Measurements from ENCODE around the gene TNNI2. TPM values are rescaled to one million over a fixed set of nuclear protein-coding genes. Genes with fewer than 3 reads are reported as not detected.
"Not testable (repeated sequence)": the region's sequence is repeated elsewhere in the genome, so short reads cannot be mapped to it uniquely, and the experiment has no call there.

TNNI2 gene
- total and polyA plus RNA-seq, 12 donors, result 0.55 to 21.8 (median 2.4) TPM; not detected in 3

GRCh38 chr11:1883346-1884302, 44.8 kb downstream of the TNNI2 start:
- peak in 3 of 7 donors; percentile 22 to 50 (median 29) for DNase-seq
- no peak for TF ChIP-seq POLR2A (IDR thresholded peaks at IDR 0.05)
- TF ChIP-seq, protein P1, sequence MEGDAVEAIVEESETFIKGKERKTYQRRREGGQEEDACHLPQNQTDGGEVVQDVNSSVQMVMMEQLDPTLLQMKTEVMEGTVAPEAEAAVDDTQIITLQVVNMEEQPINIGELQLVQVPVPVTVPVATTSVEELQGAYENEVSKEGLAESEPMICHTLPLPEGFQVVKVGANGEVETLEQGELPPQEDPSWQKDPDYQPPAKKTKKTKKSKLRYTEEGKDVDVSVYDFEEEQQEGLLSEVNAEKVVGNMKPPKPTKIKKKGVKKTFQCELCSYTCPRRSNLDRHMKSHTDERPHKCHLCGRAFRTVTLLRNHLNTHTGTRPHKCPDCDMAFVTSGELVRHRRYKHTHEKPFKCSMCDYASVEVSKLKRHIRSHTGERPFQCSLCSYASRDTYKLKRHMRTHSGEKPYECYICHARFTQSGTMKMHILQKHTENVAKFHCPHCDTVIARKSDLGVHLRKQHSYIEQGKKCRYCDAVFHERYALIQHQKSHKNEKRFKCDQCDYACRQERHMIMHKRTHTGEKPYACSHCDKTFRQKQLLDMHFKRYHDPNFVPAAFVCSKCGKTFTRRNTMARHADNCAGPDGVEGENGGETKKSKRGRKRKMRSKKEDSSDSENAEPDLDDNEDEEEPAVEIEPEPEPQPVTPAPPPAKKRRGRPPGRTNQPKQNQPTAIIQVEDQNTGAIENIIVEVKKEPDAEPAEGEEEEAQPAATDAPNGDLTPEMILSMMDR (IDR thresholded peaks at IDR 0.05), result no peak
- Histone ChIP-seq H3K36me3 (replicated peaks in 1 of 2) (peaks cover 0 to 60% of the 10 kb centered on the region in 2 donors), H3K4me3 (no peak overlapping the region), H3K4me1 (replicated peaks in 1 of 2) (peaks cover 0 to 20% of the 10 kb centered on the region in 2 donors), H3K27ac (peak overlapping the region in 3 of 5 donors; percentile 26 to 97 (median 76)), H3K9me3 (replicated peaks in 1 of 3) (no peaks in the 10 kb centered on the region), H3K27me3 (no peaks in the 10 kb centered on the region)
- intact Hi-C loops (cut with DNase I), result loop anchor here (5.0 kb wide), 2 partner anchors 34 to 269 kb away; partner anchors contain the start of gene TNNT3 (in 1 of the 2)
- WGBS, 4 donors, result 84 to 91% (median 87%) methylated on average over 10 to 14 of the region's 14 CpGs

GRCh38 chr11:1884303-1884700, 45.5 kb downstream of the TNNI2 start:
- Histone ChIP-seq H3K36me3 (replicated peaks in 1 of 2) (peaks cover 0 to 63% of the 10 kb centered on the region in 2 donors), H3K4me1 (replicated peaks in 1 of 2) (peaks cover 0 to 20% of the 10 kb centered on the region in 2 donors), H3K27me3 (no peaks in the 10 kb centered on the region), H3K4me3 (no peak overlapping the region), H3K27ac (no peak overlapping the region), H3K9me3 (replicated peaks in 1 of 3) (no peaks in the 10 kb centered on the region)
- intact Hi-C loops (cut with DNase I), result loop anchor here (5.0 kb wide), 2 partner anchors 33 to 268 kb away; partner anchors contain the start of gene TNNT3 (in 1 of the 2)
- 78 to 89% (median 87%) methylated on average over 4 to 5 of the region's 5 CpGs for WGBS, 4 donors
- TF ChIP-seq, protein P1 (IDR thresholded peaks at IDR 0.05), result no peak
- TF ChIP-seq POLR2A (IDR thresholded peaks at IDR 0.05), result no peak
- DNase-seq, result peak in 2 of 7 donors; percentile 5 to 36

DNA sequence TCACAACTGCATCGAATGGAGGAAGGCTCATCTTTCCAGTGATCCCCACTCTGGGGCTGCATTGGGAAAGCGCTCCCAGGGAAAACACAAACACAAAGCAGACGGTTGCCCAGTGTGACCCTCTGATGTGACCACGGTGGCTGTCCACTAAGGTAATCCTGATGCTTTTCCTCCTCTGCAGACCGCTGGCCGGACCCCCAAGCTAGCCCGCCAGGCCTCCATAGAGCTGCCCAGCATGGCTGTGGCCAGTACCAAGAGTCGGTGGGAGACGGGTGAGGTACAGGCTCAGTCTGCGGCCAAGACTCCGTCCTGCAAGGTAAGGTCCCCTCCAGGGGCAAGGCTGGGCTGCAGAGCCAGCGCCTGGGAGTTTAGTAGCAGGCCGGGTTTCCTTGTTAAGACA, 47.8 kb downstream of the TNNI2 start:
- H3K9me3 ChIP-seq (replicated peaks in 1 of 3); intact Hi-C loops (cut with DNase I); H3K4me3 ChIP-seq; H3K27ac ChIP-seq; H3K27me3 ChIP-seq; DNase-seq; H3K4me1 ChIP-seq (replicated peaks in 1 of 2): not testable (repeated sequence)
- peaks cover 0 to 63% of the 10 kb centered on the region in 2 donors for H3K36me3 ChIP-seq (replicated peaks in 1 of 2)
- 78 to 88% (median 83%) methylated on average over 10 to 13 of the region's 13 CpGs for WGBS, 4 donors

DNA sequence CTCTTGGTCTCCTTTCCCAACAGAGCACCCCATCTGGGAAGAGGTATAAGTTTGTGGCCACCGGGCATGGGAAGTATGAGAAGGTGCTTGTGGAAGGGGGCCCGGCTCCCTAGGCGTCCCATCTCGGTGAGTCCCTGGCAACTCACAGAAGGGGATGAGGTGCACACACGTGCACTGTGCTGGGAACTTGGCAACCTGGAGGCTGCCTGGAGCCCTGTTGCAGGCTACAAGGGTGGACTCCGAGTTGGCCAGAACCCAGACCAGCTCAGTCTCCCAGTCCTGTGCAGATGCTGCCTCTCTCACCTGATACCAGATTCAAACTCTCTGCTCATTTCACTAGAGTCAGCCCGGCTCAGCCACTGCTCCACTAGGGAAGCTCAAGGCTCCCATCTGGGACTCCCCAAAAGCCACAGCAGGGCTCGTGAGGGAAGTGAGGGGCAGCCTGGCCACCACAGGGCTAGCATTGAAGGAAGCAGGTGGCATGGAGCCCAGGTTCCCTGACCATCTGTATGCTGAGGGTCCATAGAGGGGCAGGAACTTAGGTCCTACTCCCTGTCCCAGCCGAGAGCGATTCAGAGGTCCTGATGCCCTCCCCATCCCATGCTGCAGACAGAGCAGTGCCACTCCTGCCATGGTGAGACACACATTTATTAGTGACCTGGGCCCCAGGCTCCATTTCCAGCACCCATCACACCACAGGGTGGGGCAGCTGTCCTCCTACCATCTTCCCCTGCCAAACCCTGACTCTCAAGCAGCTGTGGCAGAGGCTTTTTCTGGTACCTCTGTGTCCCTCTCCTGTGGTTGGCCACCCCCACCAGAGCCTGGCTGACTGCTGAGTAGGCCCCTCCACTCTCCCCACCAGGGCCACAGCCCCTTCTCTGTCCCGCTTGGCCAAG, 48.9 kb downstream of the TNNI2 start:
- intact Hi-C loops (cut with DNase I), result no loop called here
- Histone ChIP-seq H3K27me3 (no peaks in the 10 kb centered on the region), H3K4me1 (replicated peaks in 1 of 2) (no peaks in the 10 kb centered on the region), H3K9me3 (replicated peaks in 1 of 3) (no peaks in the 10 kb centered on the region), H3K27ac (peak overlapping the region in 1 of 5 donors; percentile 46), H3K36me3 (replicated peaks in 1 of 2) (peaks cover 0 to 62% of the 10 kb centered on the region in 2 donors), H3K4me3 (no peak overlapping the region)
- peak in 3 of 7 donors; percentile 10 to 35 (median 14) for DNase-seq
- TF ChIP-seq, protein P1 (IDR thresholded peaks at IDR 0.05), result no peak
- TF ChIP-seq POLR2A (IDR thresholded peaks at IDR 0.05), result no peak
- 70 to 81% (median 75%) methylated on average over 9 to 11 of the region's 11 CpGs for WGBS, 4 donors
